HFF-Myc (cell line): ENCODE measurements around the gene SIK2.

Experiments used
- DNase-seq: peaks from one replicate; pipeline ENCODE4 v3.0.0-alpha.2; 2011; ENCODE audit warnings: low read depth; ENCODE audit errors: extremely low read depth
- H3K4me3 ChIP-seq: replicated peaks from 2 replicates; pipeline ENCODE4 v1.5.1; 2011; ENCODE audit warnings: low read depth, mild to moderate bottlenecking, control low read depth, low read length
- TF ChIP-seq, protein P1 (sequence below): IDR thresholded peaks from 2 replicates; pipeline ENCODE4 v1.5.1; 2012; ENCODE audit warnings: mild to moderate bottlenecking, low read depth, low read length, control low read depth; ENCODE audit errors: missing control alignments

SIK2 gene

DNA sequence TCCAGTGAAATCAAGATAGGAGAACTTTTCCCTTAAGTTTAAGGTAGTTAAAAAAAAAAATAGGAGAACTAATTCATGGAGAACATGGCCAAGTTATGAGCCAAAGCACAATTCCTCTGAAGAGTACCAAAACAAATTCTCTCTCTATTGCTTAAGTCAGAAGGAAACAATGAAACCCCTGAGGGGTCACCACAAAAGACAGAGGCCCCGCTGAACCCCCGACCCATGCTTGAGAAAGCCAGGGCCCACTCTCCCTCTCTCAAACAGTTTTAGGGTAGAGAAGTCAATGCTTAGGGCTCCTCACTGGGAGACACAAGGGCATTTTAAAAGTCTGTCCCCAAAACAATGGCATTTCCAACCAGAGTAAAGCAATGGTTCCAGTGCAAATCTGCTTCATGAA, 137.1 kb downstream of the SIK2 start:
- no peak overlapping the region for H3K4me3 ChIP-seq
- no peak for DNase-seq
- TF ChIP-seq, protein P1, sequence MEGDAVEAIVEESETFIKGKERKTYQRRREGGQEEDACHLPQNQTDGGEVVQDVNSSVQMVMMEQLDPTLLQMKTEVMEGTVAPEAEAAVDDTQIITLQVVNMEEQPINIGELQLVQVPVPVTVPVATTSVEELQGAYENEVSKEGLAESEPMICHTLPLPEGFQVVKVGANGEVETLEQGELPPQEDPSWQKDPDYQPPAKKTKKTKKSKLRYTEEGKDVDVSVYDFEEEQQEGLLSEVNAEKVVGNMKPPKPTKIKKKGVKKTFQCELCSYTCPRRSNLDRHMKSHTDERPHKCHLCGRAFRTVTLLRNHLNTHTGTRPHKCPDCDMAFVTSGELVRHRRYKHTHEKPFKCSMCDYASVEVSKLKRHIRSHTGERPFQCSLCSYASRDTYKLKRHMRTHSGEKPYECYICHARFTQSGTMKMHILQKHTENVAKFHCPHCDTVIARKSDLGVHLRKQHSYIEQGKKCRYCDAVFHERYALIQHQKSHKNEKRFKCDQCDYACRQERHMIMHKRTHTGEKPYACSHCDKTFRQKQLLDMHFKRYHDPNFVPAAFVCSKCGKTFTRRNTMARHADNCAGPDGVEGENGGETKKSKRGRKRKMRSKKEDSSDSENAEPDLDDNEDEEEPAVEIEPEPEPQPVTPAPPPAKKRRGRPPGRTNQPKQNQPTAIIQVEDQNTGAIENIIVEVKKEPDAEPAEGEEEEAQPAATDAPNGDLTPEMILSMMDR: no peak

DNA sequence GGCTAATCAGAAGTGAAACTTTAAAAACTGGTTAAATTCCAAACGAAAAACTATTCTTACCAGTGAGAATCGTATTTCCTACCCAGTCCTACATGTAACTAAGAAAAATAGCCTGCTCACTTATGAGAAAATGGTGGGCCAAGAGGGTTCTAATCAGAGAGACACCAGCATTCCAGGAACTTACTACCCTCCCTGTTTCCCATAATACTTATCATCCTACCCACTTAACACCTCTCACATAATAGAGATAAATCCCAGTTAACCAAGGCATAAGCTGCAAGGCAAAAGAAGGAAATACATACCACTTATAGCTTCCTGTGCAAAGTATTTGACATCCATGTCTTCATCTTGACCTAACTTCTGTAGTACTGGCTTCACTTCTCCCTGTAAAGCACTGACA, 139.5 kb downstream of the SIK2 start:
- TF ChIP-seq, protein P1: no peak
- H3K4me3 ChIP-seq: no peak overlapping the region
- no peak for DNase-seq

DNA sequence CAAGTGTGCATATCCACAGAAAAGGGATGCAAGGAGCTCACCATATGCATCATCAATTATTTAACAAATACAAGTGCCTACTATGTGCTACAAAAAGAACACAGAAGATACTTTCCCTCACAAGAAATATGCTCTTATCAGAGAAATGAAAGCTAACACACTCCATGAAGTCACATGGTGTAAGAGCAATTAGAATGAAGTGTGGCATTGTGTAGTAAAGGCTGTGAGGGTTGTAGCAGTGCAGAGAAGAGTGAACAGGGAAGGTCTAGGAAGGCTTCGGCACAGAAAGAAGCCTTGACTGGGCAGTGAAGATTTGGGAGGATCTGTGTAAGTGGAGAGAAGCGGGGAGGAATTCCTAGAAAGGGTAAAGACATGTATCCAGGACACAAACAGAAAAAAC, 141.5 kb downstream of the SIK2 start:
- no peak overlapping the region for H3K4me3 ChIP-seq
- TF ChIP-seq, protein P1: no peak

DNA sequence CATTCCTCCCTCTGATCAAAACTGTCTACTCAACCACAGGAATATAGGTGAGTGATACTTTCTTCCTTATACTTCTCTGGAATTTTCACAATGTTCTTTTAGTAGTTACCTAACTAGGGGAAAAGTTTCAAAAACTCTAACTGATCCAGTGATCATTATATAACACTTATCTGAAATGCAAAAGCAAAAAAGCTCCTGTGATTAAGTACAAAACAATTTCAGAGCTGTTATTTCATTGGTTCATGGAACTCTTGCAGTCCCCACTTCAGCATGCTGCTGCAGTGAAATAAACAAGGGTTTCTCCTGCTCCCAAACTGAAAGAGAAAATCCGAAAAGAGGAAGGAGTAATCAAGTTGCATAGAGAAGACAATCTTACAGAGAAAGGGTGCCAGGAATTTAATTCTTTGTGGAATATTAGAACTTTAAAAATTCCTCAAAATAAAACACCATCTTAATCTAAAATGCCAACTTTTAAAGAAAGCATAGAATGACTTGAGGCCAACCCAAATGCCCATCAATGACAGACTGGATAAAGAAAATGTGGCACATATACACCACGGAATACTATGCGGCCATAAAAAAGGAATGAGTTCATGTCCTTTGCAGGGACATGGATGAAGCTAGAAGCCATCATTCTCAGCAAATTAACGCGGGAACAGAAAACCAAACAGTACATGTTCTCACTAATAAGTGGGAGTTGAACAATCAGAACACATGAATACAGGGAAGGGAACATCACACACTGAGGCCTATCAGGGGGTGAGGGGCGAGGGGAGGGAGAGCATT, 143.7 kb downstream of the SIK2 start:
- no peak overlapping the region for H3K4me3 ChIP-seq
- TF ChIP-seq, protein P1: no peak
- DNase-seq: no peak

More for the DNA sequence above, 141.5 kb downstream of the SIK2 start:
- no peak for DNase-seq

DNA sequence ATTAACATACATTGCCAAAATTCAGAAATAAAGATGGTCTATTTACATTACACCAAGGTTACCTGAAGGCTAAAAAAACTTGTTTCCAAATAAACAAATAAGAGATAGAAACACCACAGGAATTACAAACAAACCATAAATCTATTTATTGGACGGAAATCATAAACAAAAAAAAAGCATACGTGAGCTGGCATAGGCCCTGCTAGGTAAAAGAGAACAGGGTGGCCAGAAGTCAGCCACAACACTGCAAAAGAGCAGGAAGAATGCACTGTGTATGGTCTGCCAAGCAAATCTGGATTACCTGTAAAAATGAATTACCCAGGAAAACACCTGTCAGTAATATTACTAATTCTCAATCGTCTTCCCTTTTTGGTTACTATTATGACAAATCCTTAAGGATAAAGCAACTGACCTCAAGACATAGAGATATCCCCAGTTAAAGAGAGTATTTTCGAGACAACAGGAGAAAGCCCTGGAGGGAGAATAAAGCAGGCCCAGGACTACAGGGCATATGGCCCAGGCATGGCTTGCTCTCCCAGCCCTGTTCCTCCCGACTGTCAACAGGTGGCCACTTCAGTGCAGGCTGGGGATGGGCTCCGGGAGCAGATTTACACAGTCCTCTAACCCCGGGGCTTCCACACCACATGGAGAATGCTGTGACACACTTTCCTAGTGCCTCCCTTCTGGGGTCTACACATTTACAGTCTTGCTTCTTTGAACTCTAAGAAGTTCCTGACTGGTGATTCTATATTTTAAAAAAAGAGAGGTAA, 146.0 kb downstream of the SIK2 start:
- no peak overlapping the region for H3K4me3 ChIP-seq
- TF ChIP-seq, protein P1: no peak
- DNase-seq: no peak

DNA sequence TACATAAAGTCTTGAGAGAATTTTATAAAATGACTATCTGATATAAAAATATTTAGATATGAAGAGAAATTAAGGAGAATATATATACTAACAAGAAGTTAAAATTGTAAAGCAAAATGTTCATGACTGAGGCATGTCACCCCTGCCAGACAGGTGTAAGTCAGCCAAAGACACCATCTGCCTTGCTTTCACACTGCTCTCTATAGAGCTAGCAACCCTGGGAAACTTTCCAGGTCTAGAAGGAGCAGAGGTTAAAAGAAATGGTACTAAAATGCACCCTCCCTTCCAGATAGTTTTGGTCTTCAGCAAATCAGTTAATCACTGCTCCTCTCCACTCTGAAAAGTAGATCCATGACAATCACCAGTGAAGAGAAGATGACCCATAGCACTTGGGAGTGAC, 147.4 kb downstream of the SIK2 start:
- no peak overlapping the region for H3K4me3 ChIP-seq
- DNase-seq: no peak

More for the DNA sequence above, 147.4 kb downstream of the SIK2 start:
- TF ChIP-seq, protein P1: no peak
